ENCODE measurements around the gene LRMDA.

DNA sequence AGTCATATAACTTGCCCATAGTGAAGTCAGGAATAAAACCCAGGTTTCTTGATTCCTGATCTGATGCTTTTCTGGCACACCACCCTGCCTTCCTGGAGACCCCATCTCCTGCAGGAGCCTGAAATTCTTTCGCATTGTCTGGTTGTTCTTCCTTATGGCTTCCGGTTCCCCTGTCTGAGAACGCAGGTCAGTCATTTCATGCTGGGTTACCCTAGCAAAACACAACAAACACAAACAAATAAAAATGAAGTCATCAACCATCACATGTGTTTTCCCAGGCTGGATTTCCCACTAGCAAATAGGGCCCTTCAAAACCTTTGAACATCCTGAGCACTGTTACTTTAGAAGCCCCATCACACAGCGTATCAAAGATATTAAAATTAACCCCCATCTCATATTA, 569.6 kb downstream of the LRMDA start:
- TF ChIP-seq EZH2 (IDR thresholded peaks at IDR 0.05; ENCODE audit: borderline replicate concordance, low read depth, low read length, poor library complexity, severe bottlenecking) (no peak), CTCF (conservative IDR thresholded peaks at IDR 0.05; ENCODE audit: low read depth, low read length) (no peak)
